ENCODE data around the gene MYLK4.

Gene MYLK4

DNA sequence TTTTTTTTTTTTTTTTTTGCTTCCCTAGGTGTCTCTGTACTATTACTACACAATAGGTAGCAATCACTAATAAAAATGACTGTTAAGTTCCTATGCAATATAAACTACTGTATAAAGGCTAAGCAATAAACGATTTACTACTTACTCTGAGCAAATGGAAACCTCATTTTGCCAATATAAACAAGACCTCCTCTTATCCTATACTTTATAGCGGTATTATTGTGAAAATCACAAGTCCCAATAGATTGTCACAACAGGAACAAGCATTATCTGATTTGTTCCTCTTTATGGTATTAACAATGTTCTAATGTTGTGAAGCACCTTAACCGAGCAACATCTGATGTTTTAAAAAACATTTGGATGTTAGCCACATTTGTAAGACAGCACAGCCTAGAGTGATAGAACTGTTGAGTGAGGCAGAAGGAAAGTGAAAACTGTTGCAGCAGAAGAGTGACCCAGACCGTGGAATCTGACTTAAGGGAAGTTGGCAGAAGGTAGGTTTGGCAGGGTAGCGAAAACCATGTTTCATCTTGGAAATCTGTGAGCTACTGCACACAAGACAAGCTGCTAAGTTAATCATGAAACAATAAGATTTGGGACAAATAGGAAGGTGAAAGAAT lies 94.2 kb downstream of the MYLK4 start:
- DNase-seq (ENCODE audit: low read depth): no peak
- no peak for TF ChIP-seq CTCF (IDR thresholded peaks at IDR 0.05; ENCODE audit: insufficient read depth, low read depth, low read length, missing control alignments)
- H3K4me3 ChIP-seq (ENCODE audit: low read depth, low read length): no peak overlapping the region

DNA sequence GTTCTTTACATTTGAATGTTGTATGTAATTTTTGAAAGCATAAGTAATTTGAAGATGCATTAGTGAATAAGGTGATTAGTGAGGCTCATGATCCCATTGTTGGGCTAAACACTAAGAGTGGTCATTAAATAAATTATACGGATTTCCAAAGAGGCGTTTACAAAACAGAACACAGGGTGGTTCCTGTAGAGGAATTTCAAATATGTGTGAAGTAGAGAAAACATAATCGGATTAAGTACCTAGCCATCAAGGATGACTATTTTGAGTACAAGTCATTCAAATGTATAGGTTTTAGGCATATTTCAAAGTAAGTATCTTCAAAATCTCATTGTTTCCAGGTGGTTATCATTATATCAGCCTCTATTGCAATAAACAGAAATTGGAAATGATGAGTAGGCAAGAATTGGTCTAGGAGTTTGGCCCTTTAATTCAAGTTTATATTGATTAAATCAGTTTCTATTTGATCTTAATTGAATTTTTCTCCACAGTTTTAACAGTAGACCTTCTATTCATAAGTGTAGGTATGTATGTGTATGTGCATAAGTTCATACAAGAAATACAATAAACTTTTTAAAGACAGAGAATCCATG lies 94.8 kb downstream of the MYLK4 start:
- DNase-seq (ENCODE audit: low read depth): no peak
- H3K4me3 ChIP-seq (ENCODE audit: low read depth, low read length): no peak overlapping the region
- TF ChIP-seq CTCF (IDR thresholded peaks at IDR 0.05; ENCODE audit: insufficient read depth, low read depth, low read length, missing control alignments): no peak

DNA sequence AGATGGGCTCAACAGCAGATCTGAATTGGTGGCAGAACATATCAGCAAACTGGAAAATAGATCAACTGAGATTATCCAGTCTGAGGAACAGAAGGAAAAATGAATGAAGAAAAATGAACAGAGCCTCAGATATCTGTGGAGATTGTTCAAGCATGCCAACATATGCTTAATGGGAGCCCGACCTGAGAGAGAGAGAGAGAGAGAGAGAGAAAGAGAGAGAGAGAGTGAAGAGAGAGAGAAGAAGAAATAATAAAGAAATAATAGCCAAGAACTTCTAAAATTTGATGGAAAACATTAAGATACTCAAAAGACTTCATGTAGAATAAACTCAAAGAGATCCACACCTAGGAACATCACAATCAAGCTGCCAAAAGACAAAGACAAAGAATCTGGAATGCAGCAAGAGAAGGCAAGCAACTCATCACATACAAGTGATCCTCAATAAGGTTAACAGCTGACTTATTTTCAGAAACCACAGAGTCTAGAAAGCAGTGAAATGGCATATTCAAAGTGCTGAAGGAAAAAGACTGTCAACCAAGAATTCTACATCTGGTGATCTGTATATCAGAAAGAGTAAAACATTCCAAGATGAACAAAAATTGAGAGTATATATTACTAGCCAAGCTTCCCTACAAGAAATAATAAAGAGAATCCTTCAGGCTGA lies 97.2 kb downstream of the MYLK4 start:
- H3K4me3 ChIP-seq (ENCODE audit: low read depth, low read length): no peak overlapping the region
- no peak for DNase-seq (ENCODE audit: low read depth)
- TF ChIP-seq CTCF (IDR thresholded peaks at IDR 0.05; ENCODE audit: insufficient read depth, low read depth, low read length, missing control alignments): no peak

GRCh38 chr6:2652611-2653010 lies 98.1 kb downstream of the MYLK4 start:
- H3K4me3 ChIP-seq (ENCODE audit: low read depth, low read length): no peak overlapping the region
- no peak for TF ChIP-seq CTCF (IDR thresholded peaks at IDR 0.05; ENCODE audit: insufficient read depth, low read depth, low read length, missing control alignments)
- DNase-seq (ENCODE audit: low read depth): no peak

GRCh38 chr6:2651961-2652360 lies 98.8 kb downstream of the MYLK4 start:
- no peak for DNase-seq (ENCODE audit: low read depth)
- no peak overlapping the region for H3K4me3 ChIP-seq (ENCODE audit: low read depth, low read length)
- no peak for TF ChIP-seq CTCF (IDR thresholded peaks at IDR 0.05; ENCODE audit: insufficient read depth, low read depth, low read length, missing control alignments)

GRCh38 chr6:2651536-2651935 lies 99.2 kb downstream of the MYLK4 start:
- H3K4me3 ChIP-seq (ENCODE audit: low read depth, low read length): no peak overlapping the region
- DNase-seq (ENCODE audit: low read depth): no peak
- TF ChIP-seq CTCF (IDR thresholded peaks at IDR 0.05; ENCODE audit: insufficient read depth, low read depth, low read length, missing control alignments): no peak
